ENCODE measurements around the gene AFAP1.
A peak's percentile ranks its signal among the peaks of the same experiment; 100 is the strongest.

The AFAP1 gene

GRCh38 chr4:7766086-7766485, 173.6 kb downstream of the AFAP1 start:
- no peak for DNase-seq

GRCh38 chr4:7765666-7766065, 174.0 kb downstream of the AFAP1 start:
- DNase-seq, result no peak

- DNase-seq, result no peak
These were observed 175.2 kb downstream of the AFAP1 start for GRCh38 chr4:7764466-7764865.

- DNase-seq, result no peak
These were observed 175.9 kb downstream of the AFAP1 start for GRCh38 chr4:7763788-7764187.

- no peak for DNase-seq
These were observed 176.6 kb downstream of the AFAP1 start for GRCh38 chr4:7763106-7763505.

- DNase-seq, result no peak
These were observed 177.2 kb downstream of the AFAP1 start for GRCh38 chr4:7762376-7763030.

- DNase-seq, result peak; percentile 63 to 86 (median 72)
These were observed 177.9 kb downstream of the AFAP1 start for GRCh38 chr4:7761720-7762119.

GRCh38 chr4:7761312-7761711, 178.3 kb downstream of the AFAP1 start:
- no peak for DNase-seq

- DNase-seq, result no peak
These were observed 179.0 kb downstream of the AFAP1 start for GRCh38 chr4:7760706-7761105.

- no peak for DNase-seq
These were observed 179.4 kb downstream of the AFAP1 start for GRCh38 chr4:7760228-7760627.

- DNase-seq, result no peak
These were observed 180.0 kb downstream of the AFAP1 start for GRCh38 chr4:7759635-7760034.

- DNase-seq, result peak in 3 of 4 experiments; percentile 22 to 66 (median 55)
These were observed 180.4 kb downstream of the AFAP1 start for GRCh38 chr4:7759216-7759615.

GRCh38 chr4:7758476-7758875, 181.2 kb downstream of the AFAP1 start:
- DNase-seq, result no peak

- no peak for DNase-seq
These were observed 181.9 kb downstream of the AFAP1 start for GRCh38 chr4:7757501-7758471.

GRCh38 chr4:7756561-7757355, 182.9 kb downstream of the AFAP1 start:
- peak; percentile 24 to 69 (median 46) for DNase-seq

- no peak for DNase-seq
These were observed 183.6 kb downstream of the AFAP1 start for GRCh38 chr4:7756071-7756470.

- DNase-seq, result no peak
These were observed 184.1 kb downstream of the AFAP1 start for GRCh38 chr4:7755561-7755960.

GRCh38 chr4:7754565-7755262, 184.9 kb downstream of the AFAP1 start:
- DNase-seq, result no peak

GRCh38 chr4:7753931-7754465, 185.7 kb downstream of the AFAP1 start:
- DNase-seq, result no peak

GRCh38 chr4:7753271-7753670, 186.4 kb downstream of the AFAP1 start:
- no peak for DNase-seq

- no peak for DNase-seq
These were observed 187.0 kb downstream of the AFAP1 start for GRCh38 chr4:7752649-7753048.

- DNase-seq, result no peak
These were observed 188.7 kb downstream of the AFAP1 start for GRCh38 chr4:7750972-7751371.
